ENCODE results near the gene ZDHHC1. TPM values are rescaled to one million over a fixed set of nuclear protein-coding genes. Genes with fewer than 3 reads are reported as not detected.

Gene ZDHHC1
- polyA plus RNA-seq, 3 donors: 9.6 to 18.0 (median 12.9) TPM

GRCh38 chr16:67399218-67399733, 17.0 kb downstream of the ZDHHC1 start:
- peak in 3 of 11 donors; percentile 50 to 63 (median 53) for DNase-seq (ENCODE audit: extremely low read depth in 1 of 11, low read depth in 9 of 11, low spot score in 4 of 11)

- DNase-seq (ENCODE audit: extremely low read depth in 1 of 11, low read depth in 9 of 11, low spot score in 4 of 11): no peak
Measured at GRCh38 chr16:67398546-67399217, 17.6 kb downstream of the ZDHHC1 start.

- DNase-seq (ENCODE audit: extremely low read depth in 1 of 11, low read depth in 9 of 11, low spot score in 4 of 11): peak in 3 of 11 donors; percentile 24 to 46 (median 36)
Measured at GRCh38 chr16:67397812-67398545, 18.3 kb downstream of the ZDHHC1 start.

GRCh38 chr16:67397036-67397801, 19.1 kb downstream of the ZDHHC1 start:
- DNase-seq (ENCODE audit: extremely low read depth in 1 of 11, low read depth in 9 of 11, low spot score in 4 of 11): no peak

- DNase-seq (ENCODE audit: extremely low read depth in 1 of 11, low read depth in 9 of 11, low spot score in 4 of 11): peak in 9 of 11 donors; percentile 70 to 90 (median 86)
Measured at GRCh38 chr16:67396159-67397035, 19.9 kb downstream of the ZDHHC1 start.

GRCh38 chr16:67395458-67396158, 20.7 kb downstream of the ZDHHC1 start:
- no peak for DNase-seq (ENCODE audit: extremely low read depth in 1 of 11, low read depth in 9 of 11, low spot score in 4 of 11)

- no peak for DNase-seq (ENCODE audit: extremely low read depth in 1 of 11, low read depth in 9 of 11, low spot score in 4 of 11)
Measured at GRCh38 chr16:67395105-67395457, 21.2 kb downstream of the ZDHHC1 start.

- peak in 1 of 11 donors; percentile 19 for DNase-seq (ENCODE audit: extremely low read depth in 1 of 11, low read depth in 9 of 11, low spot score in 4 of 11)
Measured at GRCh38 chr16:67394155-67395104, 21.8 kb downstream of the ZDHHC1 start.

GRCh38 chr16:67393788-67394154, 22.5 kb downstream of the ZDHHC1 start:
- DNase-seq (ENCODE audit: extremely low read depth in 1 of 11, low read depth in 9 of 11, low spot score in 4 of 11): no peak

GRCh38 chr16:67393111-67393787, 23.0 kb downstream of the ZDHHC1 start, which contains the start of gene TPPP3:
Gene TPPP3, minus strand, starts transcription at chr16:67393498. Its CDS starts 2,387 bp downstream, at chr16:67391111.
- DNase-seq (ENCODE audit: extremely low read depth in 1 of 11, low read depth in 9 of 11, low spot score in 4 of 11): peak in 8 of 11 donors; percentile 76 to 86 (median 82)

GRCh38 chr16:67392301-67393059, 23.8 kb downstream of the ZDHHC1 start:
- DNase-seq (ENCODE audit: extremely low read depth in 1 of 11, low read depth in 9 of 11, low spot score in 4 of 11): no peak

- no peak for DNase-seq (ENCODE audit: extremely low read depth in 1 of 11, low read depth in 9 of 11, low spot score in 4 of 11)
Measured at GRCh38 chr16:67391424-67392300, 24.6 kb downstream of the ZDHHC1 start.

GRCh38 chr16:67390816-67391423, 25.4 kb downstream of the ZDHHC1 start:
- no peak for DNase-seq (ENCODE audit: extremely low read depth in 1 of 11, low read depth in 9 of 11, low spot score in 4 of 11)
